ENCODE measurements around the gene SSTR4.
A peak's percentile ranks its signal among the peaks of the same experiment; 100 is the strongest.

The SSTR4 gene

DNA sequence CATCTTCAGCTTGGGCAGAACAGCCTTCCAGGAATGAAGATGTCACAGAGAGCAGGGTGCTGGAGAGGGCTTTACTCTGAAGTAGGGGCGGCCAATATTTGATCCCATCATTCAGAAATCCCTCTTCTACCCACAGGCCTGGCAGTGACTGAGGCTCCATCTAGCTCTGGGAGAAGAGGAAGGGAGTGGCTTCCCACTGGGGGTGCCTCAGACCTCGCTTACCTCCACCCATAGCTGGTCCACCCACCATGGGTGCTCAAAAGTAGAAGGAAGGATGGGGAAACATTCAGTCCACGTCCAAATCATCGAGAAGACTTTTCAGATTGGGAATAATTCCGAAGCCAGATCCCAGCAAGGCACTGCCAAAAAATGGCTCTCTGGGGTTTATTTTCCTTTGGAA is 26.1 kb downstream of the SSTR4 start:
- H3K27ac ChIP-seq = no peak overlapping the region

DNA sequence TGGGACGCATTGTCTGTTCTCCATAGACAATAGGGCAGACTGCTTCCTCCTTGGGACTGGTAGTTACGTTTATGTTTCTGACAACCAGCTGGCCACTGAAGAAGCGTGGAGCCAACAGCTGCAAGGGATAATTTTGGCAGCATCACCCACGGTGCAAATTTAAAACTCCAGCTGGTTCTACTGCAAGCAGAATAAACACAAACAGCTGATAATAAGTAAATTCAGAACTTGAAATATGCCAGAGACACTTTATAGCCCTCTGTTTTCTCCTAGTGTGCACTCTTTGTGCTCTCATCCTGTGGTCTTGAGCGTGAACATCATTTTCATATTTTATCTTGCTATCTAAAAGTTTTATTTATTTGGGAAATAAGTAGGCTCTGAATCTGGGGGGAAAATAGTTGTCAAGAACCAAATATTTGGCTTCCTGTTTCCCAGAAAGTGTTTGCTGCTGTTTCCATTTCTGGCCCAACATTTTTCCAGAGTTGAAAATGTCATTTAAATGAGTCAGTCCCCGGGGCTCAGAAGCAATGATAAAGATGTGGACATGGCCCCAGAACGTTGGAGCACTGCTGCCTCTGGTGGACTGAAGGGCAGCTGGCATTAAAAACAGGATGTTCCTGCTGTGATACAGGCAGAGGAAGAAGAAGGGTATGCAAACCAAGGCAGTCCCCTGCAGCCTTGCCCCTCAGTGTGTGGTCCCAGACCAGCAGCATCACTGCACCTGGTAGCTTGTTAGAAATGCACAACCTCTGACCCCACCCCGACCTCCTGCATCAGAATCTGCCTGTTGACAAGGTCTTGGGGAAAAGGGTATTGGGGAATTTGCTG is 26.8 kb downstream of the SSTR4 start:
- H3K27ac ChIP-seq = no peak overlapping the region
- TF ChIP-seq, protein P1, sequence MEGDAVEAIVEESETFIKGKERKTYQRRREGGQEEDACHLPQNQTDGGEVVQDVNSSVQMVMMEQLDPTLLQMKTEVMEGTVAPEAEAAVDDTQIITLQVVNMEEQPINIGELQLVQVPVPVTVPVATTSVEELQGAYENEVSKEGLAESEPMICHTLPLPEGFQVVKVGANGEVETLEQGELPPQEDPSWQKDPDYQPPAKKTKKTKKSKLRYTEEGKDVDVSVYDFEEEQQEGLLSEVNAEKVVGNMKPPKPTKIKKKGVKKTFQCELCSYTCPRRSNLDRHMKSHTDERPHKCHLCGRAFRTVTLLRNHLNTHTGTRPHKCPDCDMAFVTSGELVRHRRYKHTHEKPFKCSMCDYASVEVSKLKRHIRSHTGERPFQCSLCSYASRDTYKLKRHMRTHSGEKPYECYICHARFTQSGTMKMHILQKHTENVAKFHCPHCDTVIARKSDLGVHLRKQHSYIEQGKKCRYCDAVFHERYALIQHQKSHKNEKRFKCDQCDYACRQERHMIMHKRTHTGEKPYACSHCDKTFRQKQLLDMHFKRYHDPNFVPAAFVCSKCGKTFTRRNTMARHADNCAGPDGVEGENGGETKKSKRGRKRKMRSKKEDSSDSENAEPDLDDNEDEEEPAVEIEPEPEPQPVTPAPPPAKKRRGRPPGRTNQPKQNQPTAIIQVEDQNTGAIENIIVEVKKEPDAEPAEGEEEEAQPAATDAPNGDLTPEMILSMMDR (conservative IDR thresholded peaks at IDR 0.05) = peak; percentile 46

More for the DNA sequence above, 26.1 kb downstream of the SSTR4 start:
- TF ChIP-seq, protein P1 (conservative IDR thresholded peaks at IDR 0.05) = no peak

DNA sequence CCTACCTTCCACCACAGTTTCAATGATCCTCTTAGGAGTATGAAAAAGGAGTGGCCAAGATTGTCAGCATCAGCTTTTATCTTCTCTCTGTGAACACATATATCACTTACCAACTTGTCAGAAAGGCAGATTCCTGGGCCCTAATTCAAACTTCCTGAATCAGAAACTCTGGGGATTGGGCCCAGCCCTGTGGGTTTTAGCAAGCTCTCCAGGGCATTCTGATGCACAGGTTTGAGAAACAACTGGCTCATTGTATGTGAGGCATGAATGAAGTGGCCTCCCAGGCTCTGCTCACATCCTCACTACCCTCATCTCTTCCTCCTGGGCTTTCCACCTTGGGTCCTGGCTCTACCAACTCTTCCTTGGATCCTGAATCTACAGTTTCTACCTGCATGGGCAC is 27.5 kb downstream of the SSTR4 start:
- no peak overlapping the region for H3K27ac ChIP-seq
- TF ChIP-seq, protein P1 (conservative IDR thresholded peaks at IDR 0.05) = no peak

DNA sequence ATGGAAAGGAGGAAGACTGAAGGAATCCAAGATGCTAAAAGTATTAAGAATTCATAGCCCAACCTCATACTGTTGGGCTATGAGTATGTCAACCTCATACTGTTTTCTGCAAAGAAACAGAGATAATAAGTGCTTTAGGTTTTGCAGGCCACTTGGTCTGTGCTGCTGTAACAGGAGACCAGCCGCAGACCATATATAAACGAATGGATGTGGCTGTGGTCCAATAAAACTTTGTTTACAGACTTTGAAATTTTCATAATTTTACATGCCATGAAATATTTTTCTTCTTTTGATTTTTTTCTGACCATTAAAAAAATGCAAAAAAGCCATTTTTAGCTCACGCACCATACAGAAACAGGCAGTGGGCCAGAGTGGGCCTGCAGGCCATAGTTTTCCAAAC is 28.1 kb downstream of the SSTR4 start:
- H3K27ac ChIP-seq = no peak overlapping the region
- TF ChIP-seq, protein P1 (conservative IDR thresholded peaks at IDR 0.05) = no peak

DNA sequence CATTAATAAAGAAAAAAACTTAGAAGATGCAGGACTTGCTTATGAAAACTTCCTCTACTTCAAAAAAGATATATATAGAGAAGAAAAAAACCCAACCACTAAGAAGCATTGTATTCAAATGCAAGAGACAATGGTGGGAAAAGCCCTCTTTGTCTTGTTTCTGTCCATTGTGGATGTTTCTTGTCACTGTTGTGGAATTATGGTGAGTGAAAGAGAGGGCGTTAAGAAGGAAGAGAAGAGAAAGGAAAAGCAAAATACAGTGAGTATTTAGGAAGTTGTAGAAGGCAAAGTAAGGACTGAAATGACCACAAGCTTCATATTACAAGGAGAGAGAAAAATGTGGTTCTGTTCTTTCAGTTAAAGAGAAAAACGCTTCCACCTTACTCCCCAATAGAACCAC is 28.5 kb downstream of the SSTR4 start:
- H3K27ac ChIP-seq = no peak overlapping the region
- TF ChIP-seq, protein P1 (conservative IDR thresholded peaks at IDR 0.05) = no peak

DNA sequence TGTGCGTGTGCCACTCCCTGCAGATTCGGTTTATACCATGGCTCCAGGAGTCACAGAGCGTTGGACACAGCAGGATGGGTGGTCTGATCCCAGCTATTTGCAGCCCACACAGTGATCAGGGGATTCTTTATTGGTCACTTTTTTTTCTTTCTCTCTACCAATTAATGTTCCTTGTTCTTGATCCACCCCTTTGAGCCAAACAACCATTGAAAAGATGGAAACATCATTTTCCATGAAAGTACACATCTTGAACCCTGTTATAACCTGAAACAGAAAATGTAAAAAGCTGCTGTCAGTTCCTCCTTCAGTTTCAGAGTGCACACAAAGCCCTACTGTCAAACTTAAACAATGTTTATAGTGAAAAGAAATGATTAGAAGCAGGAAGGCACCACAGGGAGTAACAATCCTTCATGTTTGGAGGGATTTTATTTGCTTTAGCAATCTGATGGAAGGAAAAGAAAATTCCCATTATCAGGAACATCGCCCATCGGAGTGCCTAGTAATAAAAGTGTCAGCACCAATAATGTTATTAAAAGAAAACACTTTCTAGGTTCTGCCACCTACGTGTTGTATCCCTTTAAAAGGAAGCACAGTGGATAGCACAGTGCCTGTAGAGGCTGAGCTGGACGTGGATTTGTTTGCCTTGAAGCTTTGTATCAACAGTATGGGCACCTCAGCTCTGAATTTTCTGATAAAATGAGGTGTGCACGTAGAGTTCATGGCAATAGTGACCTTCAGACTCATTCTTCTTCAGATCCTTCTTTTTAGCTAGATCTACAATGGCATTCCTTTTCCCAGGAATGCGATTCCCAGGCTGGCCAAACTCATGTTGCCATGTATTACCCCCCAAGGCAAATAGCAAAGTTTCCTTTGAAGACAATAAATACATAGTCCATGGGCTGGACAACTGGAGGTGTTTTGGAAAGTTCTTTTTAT is 30.4 kb downstream of the SSTR4 start:
- TF ChIP-seq, protein P1 (conservative IDR thresholded peaks at IDR 0.05) = no peak
- no peak overlapping the region for H3K27ac ChIP-seq

DNA sequence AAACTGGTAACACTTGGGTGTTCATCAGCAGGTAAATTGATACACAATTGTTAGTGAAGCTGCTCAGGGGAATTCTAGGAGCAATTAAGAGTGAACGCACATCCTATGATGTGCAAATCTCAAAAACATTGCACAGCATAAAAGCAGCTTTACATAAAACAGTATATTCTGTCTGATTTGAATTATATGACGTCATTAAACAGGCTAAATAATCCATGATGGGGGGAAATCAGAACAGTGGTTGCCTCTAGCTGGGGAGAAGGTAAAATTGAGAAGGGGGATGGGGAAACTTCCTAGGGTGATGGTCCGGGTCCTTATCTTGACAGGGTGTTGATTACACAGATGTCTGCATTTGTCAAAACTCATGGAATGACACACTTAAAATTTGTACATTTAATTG is 31.7 kb downstream of the SSTR4 start:
- TF ChIP-seq, protein P1 (conservative IDR thresholded peaks at IDR 0.05) = no peak
- no peak overlapping the region for H3K27ac ChIP-seq

Measured in VCaP (cell line).